Mesenchymal stem cell (in vitro differentiated cells and primary cell): ENCODE data around the gene COX6B2.

Experiments
- DNase-seq: peaks from one replicate; pipeline ENCODE4 v3.0.0-alpha.2; 2013
- H2AFZ ChIP-seq: one replicate; pipeline ENCODE4 v1.6.1; 2013; ENCODE audit warnings: low read depth, mild to moderate bottlenecking, control low read depth, inconsistent platforms, low read length, moderate library complexity
- H2AK5ac ChIP-seq: 2 replicates; pipeline ENCODE4 v1.6.1; 2013; ENCODE audit warnings: low read length, moderate library complexity, mild to moderate bottlenecking, inconsistent platforms; ENCODE audit not compliant: severe bottlenecking
- H2BK120ac ChIP-seq: one replicate; pipeline ENCODE4 v1.6.1; 2013; ENCODE audit warnings: low read depth, mild to moderate bottlenecking, inconsistent platforms, low read length, moderate library complexity
- H2BK12ac ChIP-seq, 2 experiments: one replicate each; pipeline ENCODE4 v1.6.1; 2013; ENCODE audit warnings: inconsistent platforms in 2 of 2, low read length in 2 of 2, mild to moderate bottlenecking in 2 of 2, moderate library complexity in 2 of 2, control low read depth in 1 of 2
- H2BK15ac ChIP-seq: one replicate; pipeline ENCODE4 v1.6.1; 2013; ENCODE audit warnings: mild to moderate bottlenecking, low read depth, inconsistent platforms; ENCODE audit not compliant: poor library complexity, severe bottlenecking
- H2BK5ac ChIP-seq: 2 replicates; pipeline ENCODE4 v1.6.1; 2013; ENCODE audit warnings: low read depth, mild to moderate bottlenecking, low read length, control low read depth, inconsistent platforms; ENCODE audit not compliant: poor library complexity, severe bottlenecking
- H3K14ac ChIP-seq, 2 experiments: one replicate each; pipeline ENCODE4 v1.6.1; 2013; ENCODE audit warnings: inconsistent platforms in 2 of 2, low read length in 2 of 2, control low read depth in 1 of 2, mild to moderate bottlenecking in 1 of 2, moderate library complexity in 1 of 2
- H3K18ac ChIP-seq, 2 experiments: one replicate each; pipeline ENCODE4 v1.6.1; 2013; ENCODE audit warnings: inconsistent platforms in 2 of 2, low read length in 2 of 2, control low read depth in 1 of 2, low read depth in 1 of 2, mild to moderate bottlenecking in 1 of 2
- H3K23ac ChIP-seq, 2 experiments: one replicate each; pipeline ENCODE4 v1.6.1; 2013; ENCODE audit warnings: inconsistent platforms in 2 of 2, low read length in 2 of 2, mild to moderate bottlenecking in 2 of 2, moderate library complexity in 2 of 2, control low read depth in 1 of 2
- H3K27ac ChIP-seq: 2 replicates; pipeline ENCODE4 v1.5.1; 2013; ENCODE audit warnings: mild to moderate bottlenecking, moderate library complexity, low read length, control low read depth, inconsistent platforms; ENCODE audit not compliant: poor library complexity, severe bottlenecking
- H3K27me3 ChIP-seq, 2 experiments: 2 replicates each; pipeline versions ENCODE4 v1.6.1 to v1.7.0; 2013; ENCODE audit warnings: low read length in 2 of 2, mild to moderate bottlenecking in 2 of 2, moderate library complexity in 2 of 2, control low read depth in 1 of 2, inconsistent platforms in 1 of 2; ENCODE audit not compliant: control insufficient read depth in 1 of 2, insufficient read depth in 1 of 2
- H3K36me3 ChIP-seq, 2 experiments: 2 replicates each; pipeline versions ENCODE4 v1.6.1 to v1.7.0; 2013; ENCODE audit warnings: low read length in 2 of 2, control low read depth in 1 of 2, inconsistent platforms in 1 of 2, low read depth in 1 of 2, mild to moderate bottlenecking in 1 of 2; ENCODE audit not compliant: insufficient read depth in 2 of 2, control insufficient read depth in 1 of 2
- H3K4ac ChIP-seq, 2 experiments: one replicate each; pipeline ENCODE4 v1.6.1; 2013; ENCODE audit warnings: inconsistent platforms in 2 of 2, low read length in 2 of 2, mild to moderate bottlenecking in 2 of 2, moderate library complexity in 2 of 2, control low read depth in 1 of 2, low read depth in 1 of 2
- H3K4me1 ChIP-seq: 2 replicates; pipeline ENCODE4 v1.6.1; 2013; ENCODE audit warnings: low read depth, low read length, control low read depth; ENCODE audit not compliant: control insufficient read depth, insufficient read depth
- H3K4me2 ChIP-seq: 2 replicates; pipeline ENCODE4 v1.6.1; 2013; ENCODE audit warnings: low read length, mild to moderate bottlenecking, inconsistent platforms; ENCODE audit not compliant: poor library complexity, severe bottlenecking
- H3K4me3 ChIP-seq, 2 experiments: 2 replicates each; pipeline versions ENCODE4 v1.5.1 to v1.7.0; 2013; ENCODE audit warnings: low read length in 2 of 2, mild to moderate bottlenecking in 2 of 2, control low read depth in 1 of 2, low read depth in 1 of 2; ENCODE audit not compliant: insufficient read depth in 1 of 2
- H3K79me1 ChIP-seq: replicated peaks from 2 replicates; pipeline ENCODE4 v1.6.1; 2013; ENCODE audit warnings: mild to moderate bottlenecking, control low read depth, low read length, inconsistent platforms; ENCODE audit not compliant: poor library complexity, severe bottlenecking
- H3K9ac ChIP-seq: 2 replicates; pipeline ENCODE4 v1.7.0; 2013; ENCODE audit warnings: mild to moderate bottlenecking, low read length, moderate library complexity
- H3K9me3 ChIP-seq: 2 replicates; pipeline ENCODE4 v1.7.0; 2013; ENCODE audit warnings: mild to moderate bottlenecking, low read length; ENCODE audit not compliant: control insufficient read depth
- H4K8ac ChIP-seq: one replicate; pipeline ENCODE4 v1.6.1; 2013; ENCODE audit warnings: inconsistent platforms, mild to moderate bottlenecking, low read length, moderate library complexity
- H4K91ac ChIP-seq: one replicate; pipeline ENCODE4 v1.6.1; 2013; ENCODE audit warnings: mild to moderate bottlenecking, low read length, inconsistent platforms
- WGBS: methylation state at CpG from one replicate; pipeline ENCODE4 v1.1.7; 2013; ENCODE audit warnings: mixed read lengths; 5-methylcytosine and 5-hydroxymethylcytosine counted together

The COX6B2 gene

DNA sequence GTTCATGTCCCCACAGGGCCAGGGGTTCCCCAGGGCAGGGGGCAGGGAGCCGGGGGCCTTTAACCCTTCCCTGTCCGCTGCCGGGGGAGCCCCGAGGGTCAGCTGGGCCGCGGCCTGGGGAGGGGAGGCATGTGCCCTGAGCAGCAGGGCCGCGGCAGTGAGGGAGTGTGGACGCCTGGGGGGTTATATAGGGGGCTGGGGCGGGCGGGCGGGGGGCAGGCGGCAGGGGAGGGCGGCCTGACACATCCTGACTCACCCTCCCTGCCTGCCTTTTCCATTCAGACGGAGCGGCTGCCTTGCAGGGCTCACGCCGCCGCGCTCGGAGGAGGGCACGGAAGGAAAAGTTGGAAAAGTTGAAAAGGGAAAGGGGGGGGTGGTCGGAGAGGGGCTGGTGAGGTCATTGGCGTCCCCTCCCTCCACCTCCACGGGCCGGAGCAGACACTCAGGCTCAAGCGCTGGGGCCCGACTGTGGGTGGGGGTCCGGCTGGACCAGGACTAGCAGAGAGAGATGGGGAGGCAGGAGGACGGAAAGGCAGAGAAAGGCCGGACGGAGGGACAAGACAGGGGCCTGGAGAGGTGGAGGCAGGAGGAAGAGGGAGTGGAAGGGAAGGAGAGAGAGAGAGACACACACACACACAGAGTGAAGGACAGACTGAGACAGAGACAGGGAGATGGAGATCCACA lies 15.9 kb upstream of the COX6B2 start, which contains the start of gene IL11:
Gene IL11 (minus strand): TSS at position 159 of the 684 bp plus-strand sequence. CDS start 153 bp downstream, at position 6.
- Histone ChIP-seq H3K4me2 (peak within 1 kb of the TSS; percentile 83), H2BK120ac (peak within 1 kb of the TSS; percentile 27), H3K4me3 (peak within 1 kb of the TSS; percentile 78 to 84), H3K27ac (peak within 1 kb of the TSS; percentile 94), H3K14ac (peak within 1 kb of the TSS in 1 of 2 experiments; percentile 68), H2BK15ac (peak within 1 kb of the TSS; percentile 90), H4K91ac (no peak within 1 kb of the TSS), H2AK5ac (peak within 1 kb of the TSS; percentile 58), H3K9me3 (no peaks in the 10 kb centered on the region), H4K8ac (peak within 1 kb of the TSS; percentile 45), H3K27me3 (peaks cover 0 to 9% of the 10 kb centered on the region in 2 experiments), H3K36me3 (peaks cover 0 to 30% of the 10 kb centered on the region in 2 experiments), H3K23ac (peak within 1 kb of the TSS in 1 of 2 experiments; percentile 47), H2BK12ac (peak within 1 kb of the TSS in 1 of 2 experiments; percentile 90), H2AFZ (peak within 1 kb of the TSS; percentile 84), H3K18ac (peak within 1 kb of the TSS; percentile 45 to 85), H3K9ac (peak within 1 kb of the TSS; percentile 74), H2BK5ac (peak within 1 kb of the TSS; percentile 92), H3K4ac (peak within 1 kb of the TSS; percentile 46 to 57), H3K79me1 (peaks cover 6% of the 10 kb centered on the region), H3K4me1 (peaks cover 59% of the 10 kb centered on the region)
- DNase-seq = peak; percentile 84
- 5% methylated on average over 19 of the region's 32 CpGs for WGBS

DNA sequence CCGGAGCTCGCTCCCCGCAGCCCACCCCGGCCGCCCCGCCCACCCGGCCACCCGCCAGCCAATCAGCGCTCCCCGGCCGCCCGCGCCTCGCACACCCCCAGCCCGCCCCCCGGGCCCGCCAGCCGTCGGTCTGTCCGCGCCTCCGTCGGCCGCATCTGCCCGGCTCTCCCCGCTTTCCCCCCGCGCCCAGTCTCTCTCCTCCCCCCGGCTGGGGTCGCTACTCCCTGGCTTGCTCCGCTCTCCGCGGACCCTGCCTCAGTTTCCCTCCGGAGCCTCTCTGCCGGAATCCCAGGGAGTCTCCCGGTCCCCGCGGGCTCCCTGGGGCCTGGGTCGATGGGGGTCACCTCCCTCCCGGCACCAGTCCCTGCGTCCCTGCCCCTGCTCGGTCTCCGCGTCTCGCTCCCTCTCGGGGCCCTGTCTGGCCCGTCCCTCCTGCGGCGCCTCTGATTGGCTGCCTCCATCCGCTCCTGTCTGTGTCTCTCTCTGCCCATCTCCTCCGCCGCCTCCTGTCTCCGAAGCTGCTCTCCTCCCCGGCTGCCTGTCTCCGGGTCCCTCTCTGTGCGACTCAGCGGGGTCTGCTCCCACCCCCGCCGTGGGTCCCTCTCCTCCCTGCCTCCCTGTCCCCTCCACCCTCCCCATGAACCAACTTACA lies 15.3 kb upstream of the COX6B2 start:
- peak overlapping the region in 1 of 2 experiments; percentile 47 for H3K23ac ChIP-seq
- peaks cover 0 to 35% of the 10 kb centered on the region in 2 experiments for H3K36me3 ChIP-seq
- peak; percentile 85 for DNase-seq
- H3K4ac ChIP-seq = peak overlapping the region; percentile 46 to 57
- H3K79me1 ChIP-seq = peaks cover 6% of the 10 kb centered on the region
- H3K9ac ChIP-seq = peak overlapping the region; percentile 74
- peak overlapping the region; percentile 45 to 85 for H3K18ac ChIP-seq
- H3K27ac ChIP-seq = peak overlapping the region; percentile 94
- peak overlapping the region; percentile 27 for H2BK120ac ChIP-seq
- WGBS = under 1% methylated on average over 51 of the region's 59 CpGs
- peak overlapping the region; percentile 78 to 84 for H3K4me3 ChIP-seq
- H3K14ac ChIP-seq = peak overlapping the region in 1 of 2 experiments; percentile 68
- no peak overlapping the region for H2BK15ac ChIP-seq
- peak overlapping the region; percentile 92 for H2BK5ac ChIP-seq
- no peak overlapping the region for H4K91ac ChIP-seq
- peak overlapping the region in 1 of 2 experiments; percentile 88 for H2BK12ac ChIP-seq
- peaks cover 55% of the 10 kb centered on the region for H3K4me1 ChIP-seq
- H3K4me2 ChIP-seq = peak overlapping the region; percentile 83
- H4K8ac ChIP-seq = peak overlapping the region; percentile 45
- H2AK5ac ChIP-seq = no peak overlapping the region
- H3K9me3 ChIP-seq = no peaks in the 10 kb centered on the region
- H3K27me3 ChIP-seq = peaks cover 0 to 7% of the 10 kb centered on the region in 2 experiments
- peak overlapping the region; percentile 84 for H2AFZ ChIP-seq

DNA sequence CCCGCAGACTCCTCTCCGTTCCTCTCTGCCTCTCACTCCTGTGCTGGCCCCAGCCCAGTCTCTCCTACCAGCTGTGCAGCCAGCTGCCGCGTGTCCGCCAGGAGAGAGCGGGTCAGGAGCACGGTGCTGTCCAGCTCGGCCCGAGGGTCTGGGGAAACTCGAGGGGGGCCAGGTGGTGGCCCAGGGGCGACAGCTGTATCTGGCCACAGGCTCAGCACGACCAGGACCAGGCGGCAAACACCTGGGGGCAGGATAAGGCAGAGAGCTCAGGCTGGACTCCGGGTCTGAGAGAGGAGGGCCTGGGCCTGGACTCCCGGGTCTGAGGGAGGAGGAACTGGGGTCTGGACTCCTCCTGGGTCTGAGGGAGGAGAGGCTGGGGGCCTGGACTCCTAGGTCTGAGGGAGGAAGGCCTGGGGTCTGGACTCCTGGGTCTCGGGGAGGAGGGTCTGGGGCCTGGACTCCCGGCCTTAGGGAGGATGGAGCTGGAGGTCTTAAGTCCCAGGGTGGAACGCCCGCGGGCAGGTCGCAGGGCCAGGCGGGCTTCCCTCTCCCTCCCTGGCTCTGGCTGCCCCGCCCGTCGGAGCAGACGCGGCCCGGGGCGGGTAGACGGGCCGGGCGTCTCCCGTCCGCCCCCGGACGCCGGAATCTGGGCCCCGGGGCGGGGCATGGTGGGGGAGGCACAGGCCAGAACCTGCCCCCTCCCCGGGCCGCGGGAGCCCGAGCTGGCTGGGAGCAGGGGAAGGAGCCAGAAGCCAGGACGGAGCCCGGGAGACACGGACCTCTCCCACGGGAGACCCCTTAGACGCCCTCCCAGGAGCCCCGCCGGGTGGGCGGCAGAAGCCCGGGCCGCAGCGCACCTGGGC lies 14.4 kb upstream of the COX6B2 start:
- H3K36me3 ChIP-seq = peaks cover 0 to 37% of the 10 kb centered on the region in 2 experiments
- H3K4me3 ChIP-seq = peak overlapping the region; percentile 62 to 84
- peak overlapping the region in 1 of 2 experiments; percentile 38 for H3K14ac ChIP-seq
- no peaks in the 10 kb centered on the region for H3K9me3 ChIP-seq
- H2AK5ac ChIP-seq = peak overlapping the region; percentile 4
- DNase-seq = peak; percentile 57
- WGBS = 20% methylated on average over 47 of the region's 54 CpGs
- peak overlapping the region; percentile 82 for H4K91ac ChIP-seq
- peak overlapping the region; percentile 1 for H4K8ac ChIP-seq
- no peak overlapping the region for H2AFZ ChIP-seq
- peak overlapping the region in 1 of 2 experiments; percentile 40 for H3K23ac ChIP-seq
- peak overlapping the region; percentile 66 for H3K9ac ChIP-seq
- peaks cover 6% of the 10 kb centered on the region for H3K79me1 ChIP-seq
- H2BK120ac ChIP-seq = peak overlapping the region; percentile 27
- peak overlapping the region; percentile 90 for H2BK15ac ChIP-seq
- peak overlapping the region; percentile 61 for H3K27ac ChIP-seq
- peak overlapping the region in 1 of 2 experiments; percentile 54 for H3K18ac ChIP-seq
- H3K4me1 ChIP-seq = peaks cover 50% of the 10 kb centered on the region
- H3K4me2 ChIP-seq = peak overlapping the region; percentile 71
- no peak overlapping the region for H2BK5ac ChIP-seq
- H2BK12ac ChIP-seq = peak overlapping the region; percentile 21 to 45
- H3K27me3 ChIP-seq = peaks cover 0 to 4% of the 10 kb centered on the region in 2 experiments
- peak overlapping the region in 1 of 2 experiments; percentile 32 for H3K4ac ChIP-seq
